ENCODE data around the gene ARHGAP28.
"Not testable (repeated sequence)": the region's sequence is repeated elsewhere in the genome, so short reads cannot be mapped to it uniquely, and the experiment has no call there.

The ARHGAP28 gene

GRCh38 chr18:6938003-6938402 lies 208.5 kb downstream of the ARHGAP28 start:
- H3K27ac ChIP-seq (ENCODE audit: insufficient read depth, low read depth, low read length, poor library complexity, severe bottlenecking) = no peak overlapping the region
- no peaks in the 10 kb centered on the region for H3K9me3 ChIP-seq (ENCODE audit: control insufficient read depth, low read length)
- H3K27me3 ChIP-seq (ENCODE audit: control insufficient read depth, insufficient read depth, low read length, poor library complexity, severe bottlenecking) = no peaks in the 10 kb centered on the region
- WGBS, 2 experiments = 93 to 95% methylated on average over 7 of the region's 7 CpGs
- H3K4me1 ChIP-seq (ENCODE audit: control insufficient read depth, insufficient read depth, low read length) = no peaks in the 10 kb centered on the region
- no peak overlapping the region for H3K4me3 ChIP-seq (ENCODE audit: insufficient read depth, low read depth, low read length)
- H3K36me3 ChIP-seq (ENCODE audit: control insufficient read depth, insufficient read depth, low read length) = peaks cover 16% of the 10 kb centered on the region

DNA sequence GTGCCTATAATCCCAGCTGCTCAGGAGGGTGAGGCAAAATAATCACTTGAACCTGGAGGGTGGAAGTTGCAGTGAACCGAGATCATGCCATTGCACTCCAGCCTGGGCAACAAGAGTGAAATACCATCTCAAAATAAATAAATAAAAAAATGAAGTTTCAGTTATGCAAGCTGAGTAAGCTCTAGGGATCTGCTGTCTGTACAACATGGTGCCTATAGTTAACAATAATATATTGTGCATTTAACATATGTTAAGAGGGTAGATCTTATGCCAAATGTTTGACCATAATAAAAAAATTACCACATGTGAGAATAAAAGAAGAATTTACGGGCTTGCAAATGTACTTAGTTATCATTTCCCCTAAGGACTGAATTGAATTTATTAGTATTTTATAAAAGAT lies 208.9 kb downstream of the ARHGAP28 start:
- WGBS, 2 experiments = 83 to 100% methylated on average over 1 to 2 of the region's 2 CpGs
- H3K9me3 ChIP-seq (ENCODE audit: control insufficient read depth, low read length); H3K4me3 ChIP-seq (ENCODE audit: insufficient read depth, low read depth, low read length); H3K27me3 ChIP-seq (ENCODE audit: control insufficient read depth, insufficient read depth, low read length, poor library complexity, severe bottlenecking); H3K4me1 ChIP-seq (ENCODE audit: control insufficient read depth, insufficient read depth, low read length); H3K27ac ChIP-seq (ENCODE audit: insufficient read depth, low read depth, low read length, poor library complexity, severe bottlenecking): not testable (repeated sequence)
- peaks cover 18% of the 10 kb centered on the region for H3K36me3 ChIP-seq (ENCODE audit: control insufficient read depth, insufficient read depth, low read length)

DNA sequence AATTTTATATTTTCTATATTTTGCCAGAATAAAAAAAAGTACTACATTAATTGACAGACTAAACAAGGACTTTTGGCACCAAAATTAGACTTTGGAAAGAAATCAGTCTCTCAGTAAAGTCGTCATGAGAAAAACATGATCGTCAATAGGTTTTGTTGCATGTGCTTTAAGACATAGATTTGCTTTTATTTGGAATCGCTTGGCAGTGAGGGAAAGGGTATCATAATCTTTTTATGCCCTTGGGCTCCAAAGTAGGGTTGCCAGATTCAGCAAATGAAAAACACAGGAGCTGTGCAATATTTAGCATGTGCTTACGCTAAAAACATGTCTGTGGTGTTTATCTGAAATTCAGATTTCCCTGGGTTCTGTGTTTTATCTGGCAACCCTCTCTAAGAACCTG lies 210.5 kb downstream of the ARHGAP28 start:
- Histone ChIP-seq H3K4me3 (ENCODE audit: insufficient read depth, low read depth, low read length) (no peak overlapping the region), H3K9me3 (ENCODE audit: control insufficient read depth, low read length) (no peaks in the 10 kb centered on the region), H3K27me3 (ENCODE audit: control insufficient read depth, insufficient read depth, low read length, poor library complexity, severe bottlenecking) (no peaks in the 10 kb centered on the region), H3K36me3 (ENCODE audit: control insufficient read depth, insufficient read depth, low read length) (peaks cover 24% of the 10 kb centered on the region), H3K27ac (ENCODE audit: insufficient read depth, low read depth, low read length, poor library complexity, severe bottlenecking) (no peak overlapping the region), H3K4me1 (ENCODE audit: control insufficient read depth, insufficient read depth, low read length) (no peaks in the 10 kb centered on the region)
- 95% methylated on average over 4 of the region's 4 CpGs for WGBS, 2 experiments

DNA sequence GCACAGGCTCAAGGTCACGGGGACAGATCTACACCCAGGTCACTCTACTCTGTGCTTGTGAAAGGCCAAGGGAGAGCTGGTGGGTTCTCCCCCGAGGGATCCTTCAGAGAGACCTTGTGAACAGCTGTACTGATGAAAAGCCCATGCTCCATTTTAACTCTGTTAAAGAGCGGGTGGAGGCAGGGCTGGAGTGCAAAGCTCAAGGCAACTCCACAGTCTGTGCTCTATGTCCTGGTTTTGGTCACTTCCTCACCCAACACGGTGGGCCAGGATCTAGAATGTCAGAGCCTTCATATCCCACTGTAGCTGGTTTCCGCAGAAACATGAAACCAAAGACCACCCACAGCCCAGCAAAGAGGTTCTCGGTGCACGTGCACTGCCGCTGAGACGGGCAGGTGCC lies 210.9 kb downstream of the ARHGAP28 start:
- H3K27ac ChIP-seq (ENCODE audit: insufficient read depth, low read depth, low read length, poor library complexity, severe bottlenecking) = no peak overlapping the region
- WGBS, 2 experiments = 94 to 96% methylated on average over 9 of the region's 9 CpGs
- H3K4me1 ChIP-seq (ENCODE audit: control insufficient read depth, insufficient read depth, low read length) = no peaks in the 10 kb centered on the region
- H3K27me3 ChIP-seq (ENCODE audit: control insufficient read depth, insufficient read depth, low read length, poor library complexity, severe bottlenecking) = no peaks in the 10 kb centered on the region
- peaks cover 29% of the 10 kb centered on the region for H3K36me3 ChIP-seq (ENCODE audit: control insufficient read depth, insufficient read depth, low read length)
- no peaks in the 10 kb centered on the region for H3K9me3 ChIP-seq (ENCODE audit: control insufficient read depth, low read length)
- H3K4me3 ChIP-seq (ENCODE audit: insufficient read depth, low read depth, low read length) = no peak overlapping the region

DNA sequence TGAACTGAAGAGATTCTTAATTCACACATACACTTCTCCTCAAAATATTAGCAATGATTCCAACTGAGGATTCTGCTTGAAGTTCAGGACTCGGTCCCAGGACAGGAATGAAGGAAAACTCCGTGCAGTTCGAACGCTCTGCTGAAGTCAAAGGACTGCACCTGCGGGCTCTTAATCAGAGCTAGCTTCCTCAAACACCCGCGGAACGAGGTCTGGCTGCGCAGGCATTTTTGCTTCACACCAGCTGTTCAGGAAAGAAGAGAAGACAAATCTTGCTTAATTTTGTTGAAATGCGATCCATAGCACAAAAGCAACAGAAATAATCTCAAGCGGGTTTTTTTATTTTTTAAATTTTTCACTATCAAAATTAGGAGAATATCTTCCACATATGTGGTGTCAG lies 212.5 kb downstream of the ARHGAP28 start:
- 95 to 98% methylated on average over 10 to 11 of the region's 11 CpGs for WGBS, 2 experiments

DNA sequence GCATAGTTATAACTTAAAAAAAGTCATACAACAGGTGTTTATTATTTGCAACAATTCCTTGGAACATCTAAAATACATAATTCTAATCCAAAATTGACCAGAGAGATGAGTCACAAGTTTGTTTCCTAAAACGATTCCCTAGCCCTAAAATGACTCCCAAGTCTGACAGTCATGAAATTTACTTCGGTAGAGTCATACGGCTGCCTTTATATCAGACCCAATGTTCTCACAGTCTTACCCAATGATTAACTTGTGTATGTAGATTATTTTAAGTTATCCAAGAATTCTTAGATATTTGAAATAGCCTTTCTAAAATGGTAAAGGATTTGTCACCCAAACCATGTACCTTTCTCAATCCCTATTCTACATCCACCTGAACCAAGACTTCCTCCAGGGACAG lies 213.2 kb downstream of the ARHGAP28 start:
- Histone ChIP-seq H3K36me3 (ENCODE audit: control insufficient read depth, insufficient read depth, low read length) (peaks cover 50% of the 10 kb centered on the region), H3K27ac (ENCODE audit: insufficient read depth, low read depth, low read length, poor library complexity, severe bottlenecking) (no peak overlapping the region), H3K4me3 (ENCODE audit: insufficient read depth, low read depth, low read length) (no peak overlapping the region), H3K9me3 (ENCODE audit: control insufficient read depth, low read length) (no peaks in the 10 kb centered on the region), H3K27me3 (ENCODE audit: control insufficient read depth, insufficient read depth, low read length, poor library complexity, severe bottlenecking) (no peaks in the 10 kb centered on the region), H3K4me1 (ENCODE audit: control insufficient read depth, insufficient read depth, low read length) (no peaks in the 10 kb centered on the region)
- WGBS, 2 experiments = 90 to 100% methylated on average over 2 to 3 of the region's 3 CpGs

More for the DNA sequence above, 212.5 kb downstream of the ARHGAP28 start:
- Histone ChIP-seq H3K27ac (ENCODE audit: insufficient read depth, low read depth, low read length, poor library complexity, severe bottlenecking) (no peak overlapping the region), H3K27me3 (ENCODE audit: control insufficient read depth, insufficient read depth, low read length, poor library complexity, severe bottlenecking) (no peaks in the 10 kb centered on the region), H3K4me3 (ENCODE audit: insufficient read depth, low read depth, low read length) (no peak overlapping the region), H3K4me1 (ENCODE audit: control insufficient read depth, insufficient read depth, low read length) (no peaks in the 10 kb centered on the region), H3K9me3 (ENCODE audit: control insufficient read depth, low read length) (no peaks in the 10 kb centered on the region), H3K36me3 (ENCODE audit: control insufficient read depth, insufficient read depth, low read length) (peaks cover 42% of the 10 kb centered on the region)

DNA sequence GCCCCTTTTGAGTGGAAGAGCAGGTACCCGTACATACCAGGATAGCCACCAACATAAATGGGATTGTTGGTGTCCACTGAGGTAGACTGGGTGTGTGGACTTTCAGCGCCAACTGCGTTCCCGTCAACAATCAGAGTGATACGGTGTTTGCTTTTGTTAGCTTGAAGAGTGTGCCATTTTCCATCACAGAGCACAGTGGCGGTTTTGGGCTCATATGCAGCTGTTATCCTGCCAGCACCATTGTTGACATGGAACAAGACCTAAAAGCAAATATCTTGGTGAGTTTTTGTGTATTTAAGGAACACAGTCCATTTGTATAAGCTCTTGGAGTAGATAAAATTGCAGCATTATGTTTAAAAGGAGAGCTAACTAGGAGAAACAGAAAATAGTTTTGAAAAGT lies 213.6 kb downstream of the ARHGAP28 start:
- H3K27me3 ChIP-seq (ENCODE audit: control insufficient read depth, insufficient read depth, low read length, poor library complexity, severe bottlenecking) = no peaks in the 10 kb centered on the region
- no peaks in the 10 kb centered on the region for H3K9me3 ChIP-seq (ENCODE audit: control insufficient read depth, low read length)
- no peaks in the 10 kb centered on the region for H3K4me1 ChIP-seq (ENCODE audit: control insufficient read depth, insufficient read depth, low read length)
- peaks cover 54% of the 10 kb centered on the region for H3K36me3 ChIP-seq (ENCODE audit: control insufficient read depth, insufficient read depth, low read length)
- no peak overlapping the region for H3K4me3 ChIP-seq (ENCODE audit: insufficient read depth, low read depth, low read length)
- no peak overlapping the region for H3K27ac ChIP-seq (ENCODE audit: insufficient read depth, low read depth, low read length, poor library complexity, severe bottlenecking)
- 96 to 98% methylated on average over 6 of the region's 6 CpGs for WGBS, 2 experiments

DNA sequence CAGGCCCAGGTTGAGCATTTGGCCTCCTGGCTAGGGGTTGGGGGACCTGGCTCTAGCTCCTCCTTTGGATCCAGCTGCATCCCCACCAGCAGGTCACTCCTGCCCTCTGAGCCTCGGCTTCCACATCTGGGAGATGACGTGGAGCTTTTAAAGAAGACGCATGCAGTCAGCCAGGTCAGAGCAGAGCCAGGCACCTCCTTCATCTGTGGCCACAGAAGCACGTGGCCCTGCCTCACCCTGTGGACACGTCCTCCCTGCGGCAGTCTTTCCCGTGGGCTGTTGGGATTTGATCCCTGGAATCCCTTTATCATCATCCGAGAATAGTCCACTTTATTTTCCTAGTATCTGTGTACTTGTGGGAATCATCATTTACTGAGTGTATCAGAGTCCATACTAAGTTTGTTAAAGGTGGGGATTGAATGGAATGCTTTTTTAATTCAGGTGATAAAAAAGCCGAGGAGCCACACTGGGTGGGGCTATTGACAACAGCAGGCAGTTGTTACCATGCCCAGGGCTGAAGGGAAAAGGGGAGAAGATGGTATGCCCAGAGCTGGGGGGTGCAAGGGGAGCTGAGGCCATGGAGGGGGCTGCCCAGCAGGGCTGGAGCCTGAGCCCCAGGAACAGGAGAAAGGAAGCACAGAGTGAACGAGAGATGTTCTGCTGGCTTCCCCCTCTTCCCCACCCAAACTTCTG lies 218.0 kb downstream of the ARHGAP28 start:
- H3K4me3 ChIP-seq (ENCODE audit: insufficient read depth, low read depth, low read length) = no peak overlapping the region
- peaks cover 54% of the 10 kb centered on the region for H3K36me3 ChIP-seq (ENCODE audit: control insufficient read depth, insufficient read depth, low read length)
- 96 to 97% methylated on average over 10 of the region's 10 CpGs for WGBS, 2 experiments
- no peak overlapping the region for H3K27ac ChIP-seq (ENCODE audit: insufficient read depth, low read depth, low read length, poor library complexity, severe bottlenecking)
- H3K4me1 ChIP-seq (ENCODE audit: control insufficient read depth, insufficient read depth, low read length) = peaks cover 18% of the 10 kb centered on the region
- H3K27me3 ChIP-seq (ENCODE audit: control insufficient read depth, insufficient read depth, low read length, poor library complexity, severe bottlenecking) = no peaks in the 10 kb centered on the region
- H3K9me3 ChIP-seq (ENCODE audit: control insufficient read depth, low read length) = no peaks in the 10 kb centered on the region

DNA sequence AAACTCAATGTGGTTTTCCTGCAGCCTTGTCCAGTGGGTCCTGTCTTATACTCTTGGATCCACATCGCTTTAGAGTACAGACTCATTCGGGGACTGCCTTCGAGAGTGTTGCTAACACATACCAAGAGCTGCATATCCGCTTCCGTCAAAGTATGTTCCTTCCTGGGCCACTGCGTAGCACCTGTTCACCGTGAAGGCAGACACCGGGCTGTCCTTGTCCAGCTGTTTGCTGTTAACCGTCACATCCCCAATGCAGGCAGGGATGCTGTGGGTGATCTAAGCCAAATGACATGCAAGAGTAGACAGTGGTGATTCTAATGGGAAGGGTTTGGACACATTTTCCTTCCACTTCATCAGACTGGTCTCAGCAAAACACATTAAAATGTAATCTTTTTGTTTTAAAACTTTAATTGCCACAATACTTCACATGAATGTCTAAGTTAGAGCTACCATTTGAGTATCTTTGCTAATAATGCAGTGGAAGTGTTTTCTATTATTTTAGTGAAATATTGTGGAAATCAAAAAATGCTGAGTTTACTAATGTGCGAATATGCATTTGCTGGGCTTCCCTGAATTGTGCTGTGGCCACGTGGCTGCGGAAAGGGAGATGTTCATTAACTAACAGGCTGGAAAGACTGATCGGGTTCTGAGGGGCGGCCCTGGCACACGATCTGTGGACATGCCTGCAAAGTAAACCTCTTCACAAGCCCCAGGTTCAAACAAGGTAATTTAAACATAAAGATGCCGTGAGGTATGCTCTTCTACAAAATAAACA lies 219.0 kb downstream of the ARHGAP28 start:
- Histone ChIP-seq H3K4me1 (ENCODE audit: control insufficient read depth, insufficient read depth, low read length) (peaks cover 18% of the 10 kb centered on the region), H3K36me3 (ENCODE audit: control insufficient read depth, insufficient read depth, low read length) (peaks cover 47% of the 10 kb centered on the region), H3K27ac (ENCODE audit: insufficient read depth, low read depth, low read length, poor library complexity, severe bottlenecking) (no peak overlapping the region), H3K27me3 (ENCODE audit: control insufficient read depth, insufficient read depth, low read length, poor library complexity, severe bottlenecking) (no peaks in the 10 kb centered on the region), H3K9me3 (ENCODE audit: control insufficient read depth, low read length) (no peaks in the 10 kb centered on the region), H3K4me3 (ENCODE audit: insufficient read depth, low read depth, low read length) (no peak overlapping the region)
- 96 to 97% methylated on average over 16 of the region's 16 CpGs for WGBS, 2 experiments

DNA sequence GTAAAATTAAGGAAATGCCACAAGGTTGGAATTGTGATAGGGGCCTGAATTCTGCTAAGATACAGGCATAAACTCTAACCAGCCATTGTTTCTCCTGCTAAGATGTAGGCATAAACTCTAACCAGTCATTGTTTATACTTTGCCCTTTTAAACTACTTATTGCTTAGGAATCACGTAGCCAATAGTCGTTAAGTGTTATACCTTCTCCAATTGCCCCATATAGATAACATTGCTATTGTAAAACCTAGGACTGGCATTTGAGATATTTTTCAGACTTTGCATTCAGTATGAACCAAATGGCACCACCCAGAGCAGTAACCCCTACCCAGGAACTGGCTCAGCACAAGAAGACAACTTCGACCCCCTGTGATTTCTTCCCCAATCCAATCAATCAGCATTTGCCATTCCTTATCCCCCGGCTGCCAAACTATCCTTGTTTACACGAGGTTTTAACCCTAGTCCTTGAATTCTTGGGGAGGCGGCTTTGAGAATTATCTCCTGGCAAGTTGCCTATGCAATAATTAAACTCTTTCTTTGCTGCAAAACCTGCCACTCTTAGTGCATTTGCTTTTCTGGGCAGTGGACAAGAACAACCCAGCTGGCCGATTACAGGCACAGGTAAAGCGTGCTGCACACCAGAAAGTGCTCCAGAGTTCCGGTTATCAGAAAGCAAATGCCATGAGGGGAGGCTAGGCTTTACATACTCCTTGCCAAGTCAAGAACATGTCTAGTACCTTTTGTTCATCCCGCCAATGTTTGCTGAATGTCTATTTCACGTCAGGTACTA lies 220.5 kb downstream of the ARHGAP28 start:
- Histone ChIP-seq H3K27me3 (ENCODE audit: control insufficient read depth, insufficient read depth, low read length, poor library complexity, severe bottlenecking) (no peaks in the 10 kb centered on the region), H3K36me3 (ENCODE audit: control insufficient read depth, insufficient read depth, low read length) (peaks cover 56% of the 10 kb centered on the region), H3K4me1 (ENCODE audit: control insufficient read depth, insufficient read depth, low read length) (peaks cover 18% of the 10 kb centered on the region), H3K9me3 (ENCODE audit: control insufficient read depth, low read length) (no peaks in the 10 kb centered on the region), H3K4me3 (ENCODE audit: insufficient read depth, low read depth, low read length) (no peak overlapping the region), H3K27ac (ENCODE audit: insufficient read depth, low read depth, low read length, poor library complexity, severe bottlenecking) (no peak overlapping the region)
- WGBS, 2 experiments = 84 to 90% methylated on average over 11 of the region's 11 CpGs
